Head of caudate nucleus (tissue), 42 donors: Measurements from ENCODE around the gene SLIT3.
"Not testable (repeated sequence)": the region's sequence is repeated elsewhere in the genome, so short reads cannot be mapped to it uniquely, and the experiment has no call there.

ENCODE experiments used
- DNase-seq, 42 donors: peaks; one replicate each; pipeline versions ENCODE4 v3.0.0 to v3.0.0-alpha.2; 2020 to 2021; ENCODE audit warnings: mixed read lengths in 7 of 42
- intact Hi-C: fragments of 100-400 bp; cut with DNase I; formaldehyde crosslinking; loops from one replicate; pipeline ENCODE4 v1.15.0; 2022

Gene SLIT3

DNA sequence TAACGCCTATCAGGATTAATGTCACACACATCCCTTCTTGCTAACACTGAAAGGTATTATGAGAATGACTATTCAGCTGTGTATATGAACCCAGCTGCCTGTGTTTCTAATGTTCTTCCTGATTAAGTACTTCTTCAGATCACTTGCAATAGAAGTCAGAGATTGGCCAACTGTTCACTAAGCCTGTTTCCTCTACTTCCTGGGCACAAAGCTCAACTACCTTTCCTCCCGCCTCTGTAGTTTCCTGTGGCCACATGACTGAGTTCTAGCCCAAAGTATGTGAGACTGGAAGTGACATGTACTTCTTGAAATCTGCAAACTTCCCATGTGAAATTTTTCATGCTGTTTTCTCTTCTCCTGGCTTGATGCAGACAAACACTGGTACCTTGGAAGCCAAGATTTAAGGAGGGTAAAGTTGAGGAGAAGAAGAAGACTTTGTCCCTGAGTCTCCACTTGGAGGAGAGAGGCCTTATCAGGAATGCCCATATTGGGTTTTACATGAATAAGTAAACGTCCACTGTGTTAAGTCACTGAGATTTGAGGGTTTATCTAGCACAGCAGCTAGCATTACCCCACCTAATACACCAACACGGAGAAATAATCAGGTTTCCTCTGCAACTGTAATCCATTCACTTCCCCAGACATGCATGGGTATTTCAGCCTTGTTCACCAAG, 58.6 kb downstream of the SLIT3 start:
- intact Hi-C loops = no loop called here
- no peak for DNase-seq

DNA sequence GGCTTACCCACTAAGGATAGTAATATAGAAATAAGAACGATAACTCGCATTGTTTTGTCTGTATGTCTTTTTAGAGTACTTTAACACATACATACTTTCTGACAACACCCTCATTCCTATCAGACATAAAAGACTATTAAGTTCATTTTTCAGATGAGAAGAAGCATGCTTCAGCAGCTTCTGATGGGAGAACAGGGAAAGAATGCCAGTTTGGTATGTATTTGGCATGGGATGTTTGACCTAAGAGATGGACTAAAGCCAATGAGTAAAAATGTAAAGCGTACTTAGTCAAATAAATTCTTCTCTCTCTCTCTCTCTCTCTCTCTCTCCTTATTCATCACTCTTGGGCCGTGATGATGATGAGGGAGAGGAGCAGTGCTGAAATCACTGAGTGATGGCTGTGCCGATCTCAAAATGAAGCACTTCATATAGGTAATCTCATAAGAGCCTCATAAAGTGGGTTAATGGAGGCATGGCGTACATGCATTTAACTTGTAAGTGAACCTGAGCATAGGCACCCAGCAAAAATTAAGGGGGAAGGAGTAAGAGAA, 71.5 kb downstream of the SLIT3 start:
- no peak for DNase-seq
- intact Hi-C loops = no loop called here

DNA sequence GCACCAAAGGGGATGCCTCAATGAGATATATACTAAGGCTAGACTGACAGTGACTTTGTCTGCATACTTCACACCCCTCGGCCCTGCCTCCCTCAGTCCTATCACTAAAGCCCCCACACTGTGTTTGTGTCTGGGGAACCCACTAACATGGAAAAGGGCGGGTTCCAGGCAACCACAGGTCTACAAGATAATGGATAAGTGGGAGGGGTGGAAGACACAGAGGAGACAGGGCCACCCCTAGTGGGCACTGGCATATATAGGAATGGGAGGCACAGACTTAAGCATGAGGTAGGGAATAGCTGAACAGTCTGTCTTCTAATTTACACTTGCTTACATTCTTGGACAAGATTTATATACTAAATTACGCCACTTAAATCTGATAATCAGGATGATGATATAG, 74.0 kb downstream of the SLIT3 start:
- intact Hi-C loops = no loop called here
- no peak for DNase-seq

DNA sequence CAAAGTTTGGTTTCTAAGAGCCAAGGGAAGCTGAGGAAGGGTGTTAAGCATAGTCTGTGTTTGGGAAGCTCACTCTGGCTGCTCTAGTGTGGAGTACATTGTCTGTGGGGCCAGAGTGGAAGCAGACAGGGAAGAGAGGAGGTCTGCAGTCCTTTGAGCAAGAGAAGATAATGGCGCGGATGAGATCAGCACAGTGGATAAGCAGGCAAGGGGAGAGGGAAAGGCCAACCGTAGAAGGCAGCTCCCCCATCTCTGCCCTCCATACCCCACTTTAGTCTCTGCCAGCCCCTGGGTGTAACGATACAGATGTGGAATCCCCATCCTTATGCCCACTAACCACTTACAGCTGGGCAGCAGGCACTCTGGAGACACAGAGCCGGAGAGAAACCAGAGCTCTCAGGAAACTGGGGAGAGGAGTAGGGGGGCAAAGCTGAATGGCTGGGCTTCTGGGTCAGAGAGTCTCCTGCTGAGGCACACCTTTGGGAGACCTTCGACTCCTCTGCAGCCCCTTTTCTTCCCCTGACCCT, 75.0 kb downstream of the SLIT3 start:
- DNase-seq = no peak
- intact Hi-C loops = no loop called here

DNA sequence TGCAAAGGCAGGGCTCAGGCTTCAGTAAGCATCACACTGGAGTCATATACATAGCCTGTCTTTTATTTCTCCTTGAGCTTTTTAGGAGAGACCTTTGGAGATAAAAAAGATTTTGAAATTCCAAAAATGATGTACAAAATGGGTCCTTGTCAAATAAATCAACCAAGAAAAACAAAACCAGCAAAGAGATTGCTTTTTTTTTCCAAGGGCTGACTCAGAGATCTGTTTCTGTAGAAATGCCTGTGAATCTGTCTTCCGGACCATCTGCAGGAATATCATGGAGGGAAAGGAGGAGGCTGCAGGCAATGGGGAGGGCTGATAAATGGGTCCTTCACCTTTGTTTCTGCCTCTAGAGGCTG, 77.4 kb downstream of the SLIT3 start:
- peak in 1 of 42 donors; percentile 4 for DNase-seq
- intact Hi-C loops = no loop called here

DNA sequence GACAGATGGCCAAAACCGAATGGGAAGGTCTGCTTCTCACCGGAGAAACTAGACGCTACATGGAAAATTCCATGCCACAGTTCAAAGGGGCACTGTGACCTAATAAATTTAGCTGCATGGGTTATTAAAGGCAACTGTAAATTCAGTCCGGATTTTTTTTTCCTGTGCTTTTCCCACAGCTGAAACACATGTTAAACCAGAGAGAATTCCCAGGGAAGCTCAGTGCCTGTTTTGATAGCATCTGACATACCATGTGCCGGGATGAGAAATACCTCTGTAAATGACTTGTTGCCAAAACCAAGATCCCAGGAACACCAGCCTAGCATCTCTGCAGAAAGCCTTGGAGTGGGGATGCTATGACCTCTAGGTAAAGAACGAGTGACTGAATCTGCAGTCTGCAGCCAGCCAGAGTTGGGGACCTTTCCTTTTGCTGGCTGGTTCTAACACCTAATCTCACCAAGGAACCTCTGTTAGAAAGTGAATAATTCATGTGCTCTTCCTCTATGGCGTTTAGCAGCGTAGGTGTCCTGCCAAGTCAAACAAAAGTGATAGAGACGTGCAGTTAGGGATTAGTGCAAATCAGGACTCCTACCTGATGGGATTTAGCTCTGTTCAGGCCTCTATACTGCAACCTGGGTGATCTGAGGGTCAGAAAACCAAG, 77.9 kb downstream of the SLIT3 start:
- intact Hi-C loops = no loop called here
- DNase-seq = peak in 16 of 42 donors; percentile 11 to 62 (median 28)

DNA sequence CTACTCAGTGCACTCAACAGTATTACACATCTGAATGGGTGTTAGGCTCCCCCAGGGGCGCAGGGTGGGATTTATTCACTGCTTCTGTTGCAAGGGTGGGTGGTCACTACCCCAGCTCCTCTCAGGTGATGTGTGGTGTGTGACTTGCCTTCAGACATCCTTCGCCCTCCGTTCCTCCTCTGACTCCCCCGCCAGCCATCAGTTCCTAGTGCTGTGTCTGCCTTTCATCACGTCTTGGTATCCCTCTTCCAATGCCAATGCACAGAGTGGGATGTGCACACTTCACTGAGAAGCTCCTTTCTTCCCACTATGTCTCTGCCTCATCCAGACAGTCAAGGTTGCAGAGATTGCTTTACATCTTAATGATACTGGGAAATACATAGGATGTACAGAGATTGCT, 79.4 kb downstream of the SLIT3 start:
- DNase-seq = peak in 11 of 42 donors; percentile 12 to 57 (median 28)

DNA sequence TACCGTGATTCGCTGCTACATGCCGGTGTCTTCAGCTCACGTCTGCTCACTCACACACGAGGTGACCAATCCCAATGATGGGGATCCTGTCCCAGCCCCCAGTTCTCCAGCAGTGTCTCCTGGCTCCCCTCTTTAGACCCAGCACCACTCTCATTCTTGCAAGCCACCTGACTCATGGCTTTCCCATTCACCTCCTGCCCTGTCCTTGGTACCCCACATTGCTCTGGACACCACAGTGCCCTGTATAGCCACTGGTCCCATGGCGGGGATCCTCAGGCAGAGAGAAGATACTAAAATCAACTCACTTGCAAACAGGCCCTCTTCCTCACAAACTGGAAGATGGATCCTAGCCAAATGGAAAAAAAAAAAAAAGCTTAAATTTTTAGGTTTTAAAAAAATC, 81.0 kb downstream of the SLIT3 start:
- intact Hi-C loops = no loop called here
- no peak for DNase-seq

More for the DNA sequence above, 79.4 kb downstream of the SLIT3 start:
- intact Hi-C loops = no loop called here

DNA sequence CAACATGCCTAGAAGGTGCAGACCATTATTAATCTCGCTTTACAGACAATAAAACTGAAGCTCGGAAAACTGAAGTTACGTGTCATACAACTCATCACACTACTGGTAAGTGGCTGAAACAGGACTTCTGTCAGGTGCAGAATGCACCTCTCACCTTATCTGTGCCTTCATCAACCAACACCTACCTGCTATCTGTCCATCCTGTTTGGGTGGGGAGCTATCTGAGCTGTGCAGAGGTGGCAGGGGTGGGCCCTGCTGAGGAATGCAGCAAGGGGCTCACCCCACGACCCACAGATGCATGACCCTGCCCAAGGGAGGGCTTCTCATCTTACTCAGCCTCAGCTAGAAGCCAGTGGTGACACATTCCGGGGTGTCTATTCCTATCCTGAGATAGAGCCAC, 81.6 kb downstream of the SLIT3 start:
- intact Hi-C loops = no loop called here
- DNase-seq = no peak

DNA sequence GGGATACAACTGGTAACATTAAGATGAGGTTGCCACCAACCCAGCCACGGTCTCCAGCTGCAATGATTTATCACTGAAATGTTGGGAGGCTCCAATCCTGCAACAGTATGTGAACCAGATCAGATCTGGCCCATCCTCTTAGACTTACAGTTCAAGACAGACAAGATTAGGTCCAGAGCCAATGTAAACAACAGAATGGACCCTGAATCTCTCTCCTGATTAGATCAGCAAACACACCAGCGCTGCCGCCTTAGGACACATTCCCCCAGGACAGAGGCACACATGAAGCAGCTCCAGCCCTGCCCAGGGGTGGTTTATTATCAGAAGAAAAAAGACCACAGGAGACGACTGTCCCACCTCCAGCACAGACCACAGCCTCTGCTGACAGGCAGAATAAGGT, 82.1 kb downstream of the SLIT3 start:
- intact Hi-C loops = no loop called here
- DNase-seq = no peak

DNA sequence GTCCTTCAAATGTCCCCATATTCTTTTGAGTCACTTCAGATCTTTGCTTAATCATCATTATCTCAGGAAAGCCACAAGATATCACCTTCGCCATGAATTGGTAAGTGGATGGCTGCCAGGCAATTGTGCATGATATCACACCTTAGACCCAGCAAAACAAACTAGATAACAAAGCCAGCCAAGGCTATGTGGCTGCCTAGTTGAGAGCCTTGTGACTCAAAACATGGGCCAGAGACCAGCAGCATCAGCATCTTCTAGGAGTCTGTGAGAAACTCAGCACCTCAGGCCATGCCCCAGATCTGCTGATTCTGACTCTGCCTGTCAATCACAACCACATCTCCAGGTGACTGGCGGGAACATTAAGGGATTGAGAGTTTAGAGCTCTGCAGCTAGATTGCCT, 82.8 kb downstream of the SLIT3 start:
- no peak for DNase-seq
- intact Hi-C loops = no loop called here

DNA sequence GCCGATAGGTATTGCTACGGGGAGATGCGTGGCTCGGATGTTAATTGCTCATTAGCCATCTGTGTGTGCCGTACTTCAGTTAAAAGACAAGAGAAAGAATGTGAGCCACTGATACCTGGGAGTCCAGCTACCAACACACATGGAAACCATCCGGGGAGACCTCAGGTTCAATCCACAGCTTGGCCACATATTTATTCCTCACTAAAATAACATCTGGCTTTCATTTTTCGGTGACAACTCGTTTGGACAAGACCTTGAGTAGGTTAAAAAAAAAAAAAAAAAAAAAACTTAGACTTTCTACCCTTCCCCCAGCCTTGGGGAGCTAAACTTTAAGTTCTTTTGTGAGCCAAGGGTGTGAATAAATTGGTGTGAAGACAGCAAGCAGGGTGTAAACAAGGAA, 84.1 kb downstream of the SLIT3 start:
- no peak for DNase-seq
- intact Hi-C loops = no loop called here

DNA sequence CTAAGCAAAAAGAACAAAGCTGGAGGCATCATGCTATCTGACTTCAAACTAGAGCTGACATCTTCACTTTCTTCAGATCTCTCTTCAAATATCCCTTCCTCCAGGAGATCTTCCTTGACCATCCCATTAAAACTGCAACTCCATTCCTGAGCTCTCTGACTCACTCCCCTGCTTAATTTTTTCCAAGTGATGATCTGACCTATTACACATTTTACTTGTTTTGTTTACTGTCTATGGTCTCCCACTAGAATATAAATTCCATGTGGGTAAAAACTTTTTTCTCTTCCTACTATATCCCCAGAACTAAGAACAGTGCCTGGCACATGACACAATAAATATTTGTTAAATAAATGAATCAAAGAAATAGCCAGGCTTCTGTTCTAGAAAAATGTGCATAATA, 87.5 kb downstream of the SLIT3 start:
- no peak for DNase-seq
- intact Hi-C loops = no loop called here

DNA sequence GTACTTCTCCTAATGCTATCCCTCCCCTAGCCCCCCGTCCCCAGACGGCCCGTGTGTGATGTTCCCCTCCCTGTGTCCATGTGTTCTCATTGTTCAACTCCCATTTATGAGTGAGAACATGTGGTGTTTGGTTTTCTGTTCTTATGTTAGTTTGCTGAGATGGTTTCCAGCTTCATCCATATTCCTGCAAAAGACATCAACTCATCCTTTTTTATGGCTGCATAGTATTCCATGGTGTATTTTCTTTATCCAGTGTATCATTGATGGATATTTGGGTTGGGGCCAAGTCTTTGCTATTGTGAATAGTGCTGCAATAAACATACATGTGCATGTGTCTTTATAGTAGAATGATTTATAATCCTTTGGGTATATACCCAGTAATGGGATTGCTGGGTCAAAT, 89.2 kb downstream of the SLIT3 start:
- DNase-seq, intact Hi-C loops: not testable (repeated sequence)

DNA sequence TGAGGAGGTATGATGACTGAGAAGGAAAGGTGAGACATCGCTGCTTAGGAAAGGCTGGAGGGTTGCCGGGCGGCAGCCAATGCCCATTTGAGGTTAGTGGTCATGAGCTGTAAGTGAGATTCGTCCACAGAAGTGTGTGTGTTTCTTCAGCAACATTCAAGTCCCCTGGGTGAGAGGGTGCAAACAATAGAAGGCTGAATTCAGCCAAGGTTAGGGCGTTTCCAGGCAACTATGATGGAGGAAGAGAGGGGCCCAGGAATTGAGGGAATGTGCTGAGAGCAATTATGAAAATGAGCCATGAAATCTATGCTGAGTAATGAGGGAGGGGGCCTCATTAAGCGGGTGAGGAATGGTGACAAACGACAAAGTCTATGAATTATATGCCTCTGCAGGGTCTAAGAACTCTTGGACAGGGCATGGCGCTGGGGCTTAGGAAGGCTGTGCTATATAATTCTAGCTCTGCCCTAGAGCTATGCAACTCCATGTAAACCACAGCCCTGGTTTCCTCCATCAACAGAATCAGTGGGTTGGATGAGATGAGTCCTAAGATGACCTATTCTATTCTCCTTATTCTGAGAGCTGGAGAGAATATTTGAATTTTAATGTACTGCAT, 96.0 kb downstream of the SLIT3 start:
- DNase-seq = no peak

DNA sequence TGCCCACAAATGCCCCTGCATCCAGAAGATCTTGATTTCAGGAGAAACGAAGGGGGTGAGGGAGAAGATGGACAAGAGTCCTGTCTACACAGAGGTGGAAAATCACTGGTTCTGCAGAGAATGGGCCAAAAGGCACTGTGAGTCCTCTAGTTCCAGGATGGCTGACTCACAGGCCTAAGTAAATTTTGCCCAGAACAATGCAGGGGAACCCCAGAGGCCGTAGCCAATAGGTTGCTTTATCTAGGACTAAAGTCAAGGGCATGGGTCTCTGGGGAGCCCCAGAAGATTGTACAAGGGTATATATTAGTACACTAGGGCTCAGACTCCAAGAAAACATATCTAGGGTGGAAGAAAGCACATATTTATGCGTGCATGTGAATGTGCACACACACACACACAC, 98.0 kb downstream of the SLIT3 start:
- DNase-seq = no peak
- intact Hi-C loops = no loop called here

More for the DNA sequence above, 96.0 kb downstream of the SLIT3 start:
- intact Hi-C loops = no loop called here

DNA sequence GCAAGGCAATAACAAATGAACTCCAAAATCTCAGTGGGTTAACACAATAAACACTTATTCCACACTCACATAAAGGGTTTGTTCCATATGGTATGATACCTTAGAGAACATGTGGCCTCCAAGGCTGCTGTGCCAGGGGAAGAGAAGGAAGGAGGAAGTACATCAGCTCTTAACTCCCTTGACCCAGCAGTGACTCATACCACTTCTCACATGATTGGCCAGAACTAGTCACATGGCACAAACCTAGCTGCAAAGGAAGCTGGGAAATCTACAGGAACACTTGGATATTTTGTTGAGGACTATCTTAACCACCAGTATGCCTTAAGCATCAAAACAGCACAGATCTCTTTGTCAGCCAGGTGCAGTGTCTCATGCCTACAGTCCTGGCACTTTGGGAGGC, 99.3 kb downstream of the SLIT3 start:
- intact Hi-C loops = no loop called here
- no peak for DNase-seq

DNA sequence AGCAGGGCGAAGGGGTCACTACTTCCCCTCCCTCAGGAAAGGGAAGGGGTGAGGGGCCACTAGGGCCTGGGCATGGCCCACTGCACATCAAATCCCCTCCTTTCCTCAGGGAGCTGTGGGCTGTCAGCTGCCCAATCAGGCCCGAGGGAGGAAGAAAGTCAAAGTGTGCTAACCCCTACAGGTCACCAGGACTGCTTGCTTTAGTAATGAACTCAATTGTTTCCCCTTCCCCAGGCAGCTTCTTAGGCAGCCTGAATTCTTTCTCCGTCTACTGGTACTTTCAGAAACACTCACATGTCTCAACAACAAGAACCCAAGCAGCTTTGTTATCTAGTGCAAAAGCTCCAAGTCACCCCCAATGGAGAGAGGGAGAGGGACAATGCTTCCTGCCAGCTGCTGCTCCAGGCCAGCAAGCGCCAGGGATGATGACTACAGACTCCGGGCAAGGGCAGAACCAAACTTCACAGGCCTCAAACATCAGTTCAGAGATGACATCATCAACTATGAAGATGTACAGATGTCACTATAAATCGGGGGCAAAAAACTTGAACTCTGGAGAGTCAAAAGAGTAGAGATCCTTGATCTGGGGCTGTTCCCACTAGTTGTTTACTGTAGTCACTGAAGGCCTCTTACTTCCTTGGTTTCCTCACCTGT, 100.7 kb downstream of the SLIT3 start:
- no peak for DNase-seq
- intact Hi-C loops = no loop called here

DNA sequence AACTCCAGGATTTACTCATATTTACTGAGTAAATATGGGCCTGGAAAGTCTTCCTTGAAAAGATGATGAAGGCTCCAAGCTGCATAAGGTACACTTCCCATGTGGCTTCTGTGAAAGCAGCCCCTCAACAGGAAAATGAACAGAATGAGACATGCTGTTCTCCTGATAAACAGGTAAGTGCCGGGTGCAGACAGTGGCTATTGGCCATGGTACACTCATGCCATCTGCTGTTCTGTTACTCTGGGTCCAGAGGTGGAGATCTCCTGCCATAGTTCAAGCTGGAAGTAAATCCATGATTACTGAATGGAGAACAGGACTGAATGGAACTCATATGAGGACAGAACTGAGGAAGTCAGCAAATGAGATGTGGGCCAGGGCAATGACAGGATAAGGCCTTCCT, 103.6 kb downstream of the SLIT3 start:
- DNase-seq = peak in 3 of 42 donors; percentile 20 to 41 (median 23)
- intact Hi-C loops = no loop called here

DNA sequence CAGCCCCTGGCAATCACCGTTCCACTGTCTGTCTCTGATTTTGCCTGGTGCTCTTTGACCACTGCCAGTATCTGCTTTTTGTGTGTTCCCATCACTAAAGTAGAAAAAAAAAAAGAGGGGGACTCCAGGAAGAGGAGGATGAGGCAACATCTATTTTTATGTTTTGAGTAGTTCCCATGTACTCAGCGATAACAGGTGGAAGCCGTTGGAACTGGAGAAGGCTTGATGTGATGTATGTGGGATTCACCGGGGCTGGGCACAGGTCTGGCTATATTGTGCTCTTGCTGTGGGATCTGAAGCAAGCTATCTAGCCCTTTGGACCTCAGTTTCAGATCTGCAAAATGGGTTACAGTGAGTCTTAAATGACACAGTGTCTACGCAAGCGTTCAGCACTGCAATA, 104.9 kb downstream of the SLIT3 start:
- intact Hi-C loops = no loop called here
- no peak for DNase-seq
